ENCODE results near the gene SLC25A43. TPM values are rescaled to one million over a fixed set of nuclear protein-coding genes. Genes with fewer than 3 reads are reported as not detected.
"Not testable (repeated sequence)": the region's sequence is repeated elsewhere in the genome, so short reads cannot be mapped to it uniquely, and the experiment has no call there.

SLC25A43 gene
- total RNA-seq, 4 donors from 2014 or later = 18.4 to 33.7 (median 22.2) TPM

DNA sequence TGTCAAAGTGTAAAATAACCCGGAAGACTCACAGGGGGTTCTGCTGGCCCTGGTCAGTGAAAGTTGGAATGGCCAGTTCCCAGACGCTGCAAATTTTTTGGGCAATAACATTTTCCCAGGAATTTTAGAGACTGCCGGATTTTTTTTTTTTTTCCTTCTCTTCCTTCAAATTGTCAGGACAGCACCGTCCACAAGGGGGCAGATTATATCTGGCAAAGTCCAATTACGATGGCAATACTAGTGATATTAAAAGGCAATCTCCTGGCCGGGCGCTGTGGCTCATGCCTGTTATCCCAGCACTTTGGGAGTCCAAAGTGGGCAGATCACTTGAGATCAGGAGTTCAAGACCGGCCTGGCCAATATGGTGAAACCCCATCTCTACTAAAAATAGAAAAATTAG, 89.6 kb downstream of the SLC25A43 start:
- no peak for ATAC-seq (ENCODE audit: low FRiP score)

DNA sequence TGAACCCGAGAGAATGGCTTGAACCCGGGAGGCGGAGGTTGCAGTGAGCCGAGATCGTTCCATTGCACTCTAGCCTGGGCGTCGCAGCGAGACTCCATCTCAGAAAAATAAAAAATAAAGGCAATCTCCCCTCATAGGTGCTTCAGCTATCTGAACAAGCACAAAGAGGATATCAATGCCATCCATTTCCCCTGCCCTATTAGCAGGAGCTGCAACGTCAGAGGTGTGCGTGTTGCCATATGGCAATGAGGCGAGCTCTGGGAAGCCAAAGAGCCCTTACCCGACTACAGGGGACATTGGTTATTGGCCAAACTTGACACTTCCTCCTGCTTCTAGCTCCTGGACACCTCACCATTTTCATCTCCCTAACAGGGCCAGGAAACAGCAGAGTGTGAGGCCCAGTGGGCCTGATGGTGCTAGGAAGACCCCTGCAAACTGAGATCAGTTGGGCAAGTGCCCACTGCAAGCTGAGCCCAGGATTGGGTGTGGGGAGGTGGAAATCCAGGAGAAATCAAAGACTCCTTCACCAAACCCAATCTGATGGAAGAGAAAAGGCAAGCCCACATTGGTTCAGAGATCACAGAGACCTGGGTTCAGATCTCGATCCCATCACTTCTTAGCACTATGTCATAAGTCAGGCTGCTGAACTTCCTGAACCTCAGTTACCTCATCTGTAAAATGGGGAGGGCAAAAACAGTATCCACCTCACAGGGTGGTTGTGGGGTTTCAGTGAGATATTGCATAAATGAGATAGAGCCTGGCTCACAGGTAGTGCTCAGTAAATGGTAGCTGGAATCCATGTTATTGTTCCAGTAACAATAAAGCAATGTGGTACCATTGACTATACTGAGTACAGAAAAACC, 90.3 kb downstream of the SLC25A43 start:
- DNase-seq (ENCODE audit: low spot score) = no peak
- TF ChIP-seq, protein P1, sequence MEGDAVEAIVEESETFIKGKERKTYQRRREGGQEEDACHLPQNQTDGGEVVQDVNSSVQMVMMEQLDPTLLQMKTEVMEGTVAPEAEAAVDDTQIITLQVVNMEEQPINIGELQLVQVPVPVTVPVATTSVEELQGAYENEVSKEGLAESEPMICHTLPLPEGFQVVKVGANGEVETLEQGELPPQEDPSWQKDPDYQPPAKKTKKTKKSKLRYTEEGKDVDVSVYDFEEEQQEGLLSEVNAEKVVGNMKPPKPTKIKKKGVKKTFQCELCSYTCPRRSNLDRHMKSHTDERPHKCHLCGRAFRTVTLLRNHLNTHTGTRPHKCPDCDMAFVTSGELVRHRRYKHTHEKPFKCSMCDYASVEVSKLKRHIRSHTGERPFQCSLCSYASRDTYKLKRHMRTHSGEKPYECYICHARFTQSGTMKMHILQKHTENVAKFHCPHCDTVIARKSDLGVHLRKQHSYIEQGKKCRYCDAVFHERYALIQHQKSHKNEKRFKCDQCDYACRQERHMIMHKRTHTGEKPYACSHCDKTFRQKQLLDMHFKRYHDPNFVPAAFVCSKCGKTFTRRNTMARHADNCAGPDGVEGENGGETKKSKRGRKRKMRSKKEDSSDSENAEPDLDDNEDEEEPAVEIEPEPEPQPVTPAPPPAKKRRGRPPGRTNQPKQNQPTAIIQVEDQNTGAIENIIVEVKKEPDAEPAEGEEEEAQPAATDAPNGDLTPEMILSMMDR (IDR thresholded peaks at IDR 0.05) = no peak
- ATAC-seq (ENCODE audit: low FRiP score) = no peak

More for the DNA sequence above, 89.6 kb downstream of the SLC25A43 start:
- TF ChIP-seq, protein P1 (IDR thresholded peaks at IDR 0.05) = no peak
- DNase-seq (ENCODE audit: low spot score) = no peak

DNA sequence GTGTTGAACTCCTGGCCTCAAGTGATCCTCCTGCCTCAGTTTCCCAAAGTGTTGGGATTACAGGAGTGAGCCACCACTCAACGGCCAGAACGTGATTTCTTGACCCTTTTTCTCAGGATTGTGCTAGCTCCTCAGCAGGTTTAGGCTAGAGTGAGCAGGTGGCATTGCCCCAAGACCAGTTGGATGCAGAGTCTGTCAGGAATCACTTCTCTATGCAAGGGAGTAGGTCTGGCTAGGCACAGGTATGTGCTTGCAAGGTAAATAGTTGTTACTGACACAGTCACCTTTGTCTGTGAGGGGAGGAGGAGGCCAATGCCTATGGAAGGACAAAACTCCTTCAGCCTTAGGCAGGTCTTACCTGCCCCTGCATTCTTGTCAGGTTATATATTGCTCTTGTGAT, 93.3 kb downstream of the SLC25A43 start:
- no peak for ATAC-seq (ENCODE audit: low FRiP score)
- TF ChIP-seq, protein P1 (IDR thresholded peaks at IDR 0.05) = no peak
- no peak for DNase-seq (ENCODE audit: low spot score)

DNA sequence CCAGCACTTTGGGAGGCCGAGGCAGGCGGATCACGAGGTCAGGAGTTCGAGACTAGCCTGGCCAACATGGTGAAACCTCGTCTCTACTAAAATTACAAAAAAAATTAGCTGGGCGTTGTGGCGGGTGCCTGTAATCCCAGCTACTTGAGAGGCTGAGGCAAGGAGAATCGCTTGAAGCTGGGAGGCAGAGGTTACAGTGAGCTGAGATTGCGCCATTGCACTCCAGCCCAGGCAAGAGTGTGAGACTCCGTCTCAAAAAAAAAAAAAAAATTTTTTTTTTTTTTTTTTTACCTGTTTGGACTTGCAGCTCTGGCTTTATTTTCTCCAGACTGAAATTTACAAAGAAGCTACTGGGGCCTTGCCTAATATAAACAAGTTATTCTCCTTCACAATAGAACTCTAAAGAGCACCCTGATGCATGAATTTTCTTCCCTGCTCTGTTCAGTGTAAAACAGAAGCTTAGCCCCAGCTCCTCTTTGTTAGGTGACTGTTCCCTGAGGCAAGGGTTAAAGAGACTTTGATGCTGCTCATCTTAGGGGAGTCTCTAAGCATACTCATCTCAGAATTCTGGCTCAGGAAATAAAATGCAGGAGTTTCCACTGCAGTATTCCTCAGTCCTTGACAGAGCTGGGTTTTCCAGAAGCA, 94.8 kb downstream of the SLC25A43 start:
- ATAC-seq (ENCODE audit: low FRiP score); DNase-seq (ENCODE audit: low spot score): not testable (repeated sequence)

DNA sequence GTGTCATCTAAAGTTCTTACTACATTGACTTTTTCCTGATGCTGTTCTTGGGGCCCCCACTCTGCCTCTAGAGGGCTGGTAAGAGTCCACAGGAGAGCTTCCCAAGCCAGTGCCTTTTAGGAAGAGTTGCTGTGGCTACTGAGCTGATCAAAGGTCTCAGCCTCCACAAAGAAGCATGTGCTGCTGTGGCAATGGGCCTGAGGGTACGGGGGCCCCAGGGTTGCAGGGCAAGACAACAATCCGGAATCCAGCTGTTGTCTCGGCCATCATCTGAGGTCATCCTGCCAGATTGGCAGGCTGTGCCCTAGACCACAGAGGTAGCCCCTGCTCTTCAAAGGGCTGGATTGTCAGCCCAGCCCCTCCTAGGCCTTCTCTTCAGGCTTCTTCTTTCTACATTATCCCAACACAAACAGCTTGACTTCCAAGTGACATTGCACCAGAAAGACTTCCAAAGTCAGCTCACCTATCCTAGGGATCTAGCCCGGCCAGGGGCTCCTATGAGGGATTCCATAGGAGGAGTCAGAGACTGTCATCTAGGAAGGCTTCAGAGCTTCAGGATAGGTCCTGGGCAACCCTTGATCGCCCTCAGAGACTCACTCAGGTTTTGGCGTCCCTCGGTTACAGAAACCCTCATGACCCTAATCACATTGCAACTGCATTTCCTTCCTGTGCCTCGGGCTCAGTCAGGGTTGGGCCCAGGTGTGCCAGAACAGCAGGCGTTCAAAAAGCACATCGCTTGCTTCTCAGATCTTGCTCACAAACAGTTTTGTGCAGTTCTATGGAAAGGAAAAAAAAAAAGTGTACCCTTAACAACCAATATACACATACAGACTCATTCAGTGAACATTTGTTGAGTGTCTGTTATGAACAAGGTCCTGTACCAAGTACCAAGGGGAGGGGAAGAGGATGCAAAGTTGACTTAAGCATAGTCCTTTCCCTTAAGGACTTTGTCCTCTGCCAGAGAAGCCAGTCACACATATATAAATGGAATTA, 96.9 kb downstream of the SLC25A43 start:
- TF ChIP-seq, protein P1 (IDR thresholded peaks at IDR 0.05) = no peak
- no peak for ATAC-seq (ENCODE audit: low FRiP score)
- no peak for DNase-seq (ENCODE audit: low spot score)

DNA sequence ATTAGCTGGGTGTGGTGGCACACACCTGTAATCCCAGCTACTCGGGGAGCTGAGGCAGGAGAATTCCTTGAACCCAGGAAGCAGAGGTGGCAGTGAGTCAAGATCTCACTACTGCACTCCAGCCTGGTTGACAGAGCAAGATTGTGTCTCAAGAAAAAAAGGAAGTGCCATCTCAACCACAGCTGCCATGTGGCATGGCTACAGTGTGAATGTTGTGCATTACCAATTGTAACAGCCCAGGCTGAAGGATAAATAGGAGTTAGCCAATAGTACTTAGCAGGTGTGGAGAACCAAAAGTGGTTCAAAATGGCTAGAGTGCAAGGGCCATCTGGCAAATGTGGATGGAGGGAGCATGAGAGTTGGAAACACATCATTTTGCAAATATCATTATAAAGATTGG, 98.0 kb downstream of the SLC25A43 start:
- no peak for DNase-seq (ENCODE audit: low spot score)
- TF ChIP-seq, protein P1 (IDR thresholded peaks at IDR 0.05) = no peak
- no peak for ATAC-seq (ENCODE audit: low FRiP score)

Measured in omental fat pad (tissue), 4 donors.